Neural progenitor cell (in vitro differentiated cells): ENCODE data around the gene SLC7A5.

Source experiments
- EZH2 ChIP-seq: fragments of 200-600 bp; sonication (generic); IDR thresholded peaks from 2 replicates; pipeline ENCODE4 v1.6.1; 2017; ENCODE audit warnings: antibody characterized with exemption, mild to moderate bottlenecking, moderate library complexity
- EZH2phosphoT487 ChIP-seq: fragments of 200-600 bp; sonication (generic); IDR thresholded peaks from 2 replicates; pipeline ENCODE4 v1.6.1; 2017; ENCODE audit warnings: antibody characterized with exemption
- TF ChIP-seq, protein P1 (sequence below): fragments of 200-600 bp; sonication (generic); IDR thresholded peaks from 2 replicates; pipeline ENCODE4 v1.5.1; 2017; ENCODE audit warnings: antibody characterized with exemption, mild to moderate bottlenecking

DNA sequence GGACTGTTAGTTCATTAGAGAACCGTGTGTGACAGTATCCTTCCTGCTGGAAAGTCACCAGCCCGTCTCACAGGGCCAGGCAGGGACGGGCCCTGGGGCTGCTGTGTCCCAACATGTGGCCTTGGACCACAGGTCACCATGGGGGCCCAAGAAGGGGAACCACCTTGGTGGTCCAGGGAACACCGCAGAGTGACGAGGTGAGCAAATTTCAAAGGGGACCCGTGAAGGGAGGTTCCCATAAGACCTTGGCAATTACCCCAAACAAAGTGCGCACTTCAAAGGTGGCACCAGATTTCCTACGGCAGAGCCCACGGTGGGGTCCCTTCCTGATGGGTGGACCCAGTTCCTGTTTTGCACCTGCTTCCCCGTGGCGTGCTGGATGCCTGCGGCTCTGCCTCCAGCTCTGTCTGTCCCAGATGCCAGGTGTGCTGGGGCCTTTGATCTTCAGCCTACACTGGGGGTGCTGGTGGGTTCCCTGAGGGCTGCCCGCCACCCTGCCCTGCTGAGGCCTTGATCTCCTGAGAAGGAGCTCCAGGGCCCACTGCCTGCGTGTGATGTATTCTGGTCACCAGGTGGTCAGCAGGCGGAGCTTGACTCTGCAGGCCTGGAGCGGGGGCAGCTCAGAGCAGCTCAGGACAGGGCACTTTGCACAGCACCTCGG, 27.0 kb downstream of the SLC7A5 start:
- TF ChIP-seq, protein P1, sequence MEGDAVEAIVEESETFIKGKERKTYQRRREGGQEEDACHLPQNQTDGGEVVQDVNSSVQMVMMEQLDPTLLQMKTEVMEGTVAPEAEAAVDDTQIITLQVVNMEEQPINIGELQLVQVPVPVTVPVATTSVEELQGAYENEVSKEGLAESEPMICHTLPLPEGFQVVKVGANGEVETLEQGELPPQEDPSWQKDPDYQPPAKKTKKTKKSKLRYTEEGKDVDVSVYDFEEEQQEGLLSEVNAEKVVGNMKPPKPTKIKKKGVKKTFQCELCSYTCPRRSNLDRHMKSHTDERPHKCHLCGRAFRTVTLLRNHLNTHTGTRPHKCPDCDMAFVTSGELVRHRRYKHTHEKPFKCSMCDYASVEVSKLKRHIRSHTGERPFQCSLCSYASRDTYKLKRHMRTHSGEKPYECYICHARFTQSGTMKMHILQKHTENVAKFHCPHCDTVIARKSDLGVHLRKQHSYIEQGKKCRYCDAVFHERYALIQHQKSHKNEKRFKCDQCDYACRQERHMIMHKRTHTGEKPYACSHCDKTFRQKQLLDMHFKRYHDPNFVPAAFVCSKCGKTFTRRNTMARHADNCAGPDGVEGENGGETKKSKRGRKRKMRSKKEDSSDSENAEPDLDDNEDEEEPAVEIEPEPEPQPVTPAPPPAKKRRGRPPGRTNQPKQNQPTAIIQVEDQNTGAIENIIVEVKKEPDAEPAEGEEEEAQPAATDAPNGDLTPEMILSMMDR: no peak
- TF ChIP-seq EZH2 (no peak), EZH2phosphoT487 (no peak)
